Stimulated activated CD4-positive, alpha-beta T cell treated with anti-CD3 and anti-CD28 coated beads, Interleukin-2, amount 100 ng/mL, for 24 hours (primary cell): Measurements from ENCODE around the gene SPINK2.

Experiments used
- DNase-seq, 2 donors: peaks; one replicate each; pipeline ENCODE4 v3.0.0-alpha.2; 2020

The SPINK2 gene

DNA sequence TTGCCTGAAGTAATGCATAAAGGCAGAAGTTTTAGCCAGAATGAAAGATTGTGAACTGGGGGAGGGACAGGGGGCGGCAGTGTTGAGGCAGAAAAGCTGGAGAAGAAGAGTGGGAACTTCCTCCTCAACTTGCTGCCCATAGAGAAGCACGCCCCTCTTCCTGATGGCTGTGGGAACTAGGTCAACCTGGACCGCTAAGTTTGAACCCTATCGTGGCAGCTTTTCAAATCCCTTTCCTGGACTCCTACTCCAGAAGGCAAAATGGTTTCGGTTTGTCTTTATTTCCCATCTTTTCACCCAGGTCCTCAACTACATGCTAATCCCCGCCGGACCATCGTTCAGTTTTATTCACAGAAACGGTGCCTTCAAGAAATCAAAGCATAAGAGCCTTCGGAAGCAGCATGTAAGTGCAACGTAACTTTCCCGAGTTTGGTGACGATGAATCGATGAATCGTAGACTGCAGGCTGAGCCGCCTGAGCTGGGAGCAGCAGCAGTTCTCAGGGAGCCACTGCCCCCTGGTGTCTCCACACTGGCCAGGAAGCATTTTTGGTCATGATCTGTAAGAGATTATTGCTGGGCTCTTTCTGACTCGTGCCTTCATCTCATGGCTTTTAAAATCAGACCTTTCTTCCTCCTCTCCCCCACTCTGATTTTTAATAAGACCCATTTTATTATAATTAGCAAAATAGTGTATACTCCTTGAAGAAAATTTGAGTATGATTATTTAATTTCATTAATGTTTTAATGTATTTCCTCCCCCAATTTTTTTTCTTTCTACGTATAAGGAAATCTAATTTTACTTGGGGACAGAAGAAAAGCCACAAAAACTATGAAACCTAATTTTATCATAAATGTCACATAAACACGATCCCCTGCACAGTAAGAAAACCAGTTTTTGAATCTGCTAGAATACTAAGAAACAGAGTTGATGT, 21.4 kb downstream of the SPINK2 start:
- peak; percentile 85 to 87 for DNase-seq

GRCh38 chr4:56799161-56799759, 22.2 kb downstream of the SPINK2 start:
- no peak for DNase-seq

- no peak for DNase-seq
Measured at GRCh38 chr4:56796211-56796610, 25.3 kb downstream of the SPINK2 start.

DNA sequence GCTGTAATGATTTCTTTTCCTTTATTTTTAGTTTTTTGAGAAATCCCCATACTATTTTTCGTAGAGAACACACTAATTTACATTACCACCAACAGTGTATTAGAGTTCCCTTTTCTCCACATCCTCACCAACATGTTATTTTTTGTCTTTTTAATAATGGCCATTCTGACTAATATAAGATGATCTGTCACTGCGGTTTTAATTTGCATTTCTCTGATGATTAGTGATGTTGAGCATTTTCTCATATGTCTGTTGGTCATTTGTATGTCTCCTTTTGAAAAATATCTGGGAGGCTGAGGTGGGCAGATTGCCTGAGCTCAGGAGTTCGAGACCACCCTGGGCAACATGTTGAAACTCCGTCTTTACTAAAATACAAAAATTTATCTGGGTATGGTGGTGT, 30.2 kb downstream of the SPINK2 start:
- DNase-seq = no peak

DNA sequence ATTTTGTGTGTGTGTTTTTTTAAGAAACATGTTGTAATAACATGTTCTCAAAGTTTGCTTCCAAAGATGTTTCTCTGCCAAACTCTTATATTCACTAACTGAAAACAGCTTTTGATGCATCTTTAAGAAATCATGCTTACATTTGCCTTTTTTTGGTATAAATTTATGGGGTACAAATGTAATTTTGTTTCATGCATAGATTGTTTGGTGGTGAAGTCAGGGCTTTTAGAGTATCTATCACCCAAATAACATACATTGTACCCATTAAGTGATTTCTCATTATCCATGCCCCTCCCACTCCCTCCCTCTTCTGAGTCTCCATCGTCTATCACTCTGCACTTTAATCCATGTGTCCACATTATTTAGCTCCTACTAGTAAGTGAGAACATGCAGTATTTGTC, 30.8 kb downstream of the SPINK2 start:
- no peak for DNase-seq

GRCh38 chr4:56788081-56788480, 33.4 kb downstream of the SPINK2 start:
- DNase-seq = no peak

- no peak for DNase-seq
Measured at GRCh38 chr4:56787380-56787779, 34.1 kb downstream of the SPINK2 start.

DNA sequence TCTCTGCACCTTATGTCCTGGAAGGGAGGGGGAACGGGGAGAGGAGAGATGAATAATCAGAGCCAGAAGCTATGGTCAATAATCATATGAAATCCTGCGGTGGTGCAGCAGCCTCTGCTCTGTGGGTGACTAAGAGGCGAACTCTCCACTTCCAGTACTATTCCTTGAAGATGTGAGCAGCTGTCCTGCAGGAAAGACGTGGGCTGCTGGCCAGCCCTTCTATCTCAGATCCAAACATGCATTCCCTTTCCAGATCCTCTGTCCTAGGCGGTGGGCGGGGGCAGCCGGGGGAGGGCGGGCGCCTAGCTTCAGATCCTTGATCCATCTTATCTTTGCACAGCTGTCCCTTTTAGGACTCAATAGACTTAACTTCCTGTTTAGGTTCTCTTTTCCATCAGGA, 34.5 kb downstream of the SPINK2 start:
- DNase-seq = no peak

DNA sequence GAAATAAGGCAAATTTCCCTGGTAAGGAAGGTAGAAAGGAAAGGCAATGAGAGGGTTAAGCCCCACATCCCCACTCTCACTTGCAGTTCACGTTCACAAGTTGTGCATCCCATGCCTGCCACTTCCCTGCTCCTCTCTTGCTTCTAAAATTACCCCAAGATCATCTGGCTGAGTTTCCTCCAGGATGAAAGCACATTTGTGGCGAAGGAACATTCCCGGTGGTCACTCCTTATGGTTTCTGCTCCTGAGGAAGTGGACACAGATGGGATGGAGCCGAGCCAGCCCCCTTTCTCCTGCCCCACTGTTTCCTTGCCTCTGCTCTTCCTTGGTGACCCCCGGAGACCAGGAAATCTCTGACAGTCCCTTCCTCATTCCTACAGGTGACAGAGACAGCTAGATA, 37.5 kb downstream of the SPINK2 start:
- no peak for DNase-seq

DNA sequence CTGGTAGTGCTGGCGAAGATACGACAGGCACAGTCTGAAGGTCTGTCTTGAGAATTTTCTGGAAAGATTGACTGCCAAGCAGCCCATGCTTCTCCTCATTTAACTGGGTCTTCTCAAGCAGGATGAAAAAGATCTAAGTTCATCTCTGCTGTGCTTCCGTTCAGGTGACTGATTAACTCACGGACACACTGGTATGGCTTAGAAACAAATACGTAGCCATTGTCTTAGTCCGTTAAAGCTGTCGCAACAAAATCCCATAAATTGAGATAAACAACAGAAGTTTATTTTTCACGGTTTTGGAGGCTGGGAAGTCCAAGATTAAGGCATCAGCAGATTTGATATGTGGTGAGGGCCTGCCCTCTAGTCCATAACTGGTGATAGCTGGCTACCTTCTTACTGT, 39.5 kb downstream of the SPINK2 start:
- no peak for DNase-seq

- no peak for DNase-seq
Measured at GRCh38 chr4:56773346-56773745, 48.2 kb downstream of the SPINK2 start.

DNA sequence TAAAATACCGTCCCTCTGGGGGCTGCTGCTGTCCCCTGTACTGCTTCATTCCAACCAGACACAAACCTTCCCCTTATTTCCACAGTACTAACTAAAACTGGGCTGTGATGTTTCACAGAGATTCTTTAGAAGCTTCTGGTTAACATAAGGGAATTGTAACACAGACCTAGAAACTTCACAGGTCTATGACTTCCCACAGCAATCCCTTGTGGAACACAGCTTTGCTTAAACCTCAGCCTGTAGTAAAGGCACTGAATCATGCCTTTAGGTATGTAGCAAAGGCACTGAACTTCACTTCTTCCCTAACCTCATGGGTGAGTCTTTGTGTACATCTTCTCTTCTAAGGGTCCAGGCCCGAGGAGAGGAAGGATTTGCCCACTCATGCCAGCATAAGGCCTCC, 49.4 kb downstream of the SPINK2 start:
- no peak for DNase-seq

GRCh38 chr4:56768763-56769162, 52.7 kb downstream of the SPINK2 start:
- DNase-seq = peak in 1 of 2 donors; percentile 4

DNA sequence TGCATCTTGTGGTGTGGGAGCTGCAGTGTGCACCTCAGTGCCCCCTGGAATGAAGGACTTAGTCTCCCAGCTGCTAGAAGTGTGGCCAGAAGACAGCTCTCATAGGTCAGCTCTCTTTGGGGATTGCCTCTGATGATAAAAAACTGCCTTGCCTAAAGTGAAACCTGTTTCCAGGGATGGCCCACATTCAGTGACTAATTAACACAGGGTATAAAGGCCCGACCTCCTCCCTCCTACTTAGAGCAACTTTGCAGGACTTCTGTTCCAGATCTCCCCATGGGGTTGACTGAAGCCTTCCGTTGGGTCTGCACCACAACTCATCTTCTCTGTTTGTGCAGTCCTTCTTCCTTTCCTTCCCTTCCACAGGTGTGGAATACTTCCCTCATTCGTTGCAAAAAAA, 53.2 kb downstream of the SPINK2 start:
- no peak for DNase-seq

GRCh38 chr4:56767567-56767966, 53.9 kb downstream of the SPINK2 start:
- DNase-seq = no peak

GRCh38 chr4:56764775-56765174, 56.7 kb downstream of the SPINK2 start:
- DNase-seq = no peak

DNA sequence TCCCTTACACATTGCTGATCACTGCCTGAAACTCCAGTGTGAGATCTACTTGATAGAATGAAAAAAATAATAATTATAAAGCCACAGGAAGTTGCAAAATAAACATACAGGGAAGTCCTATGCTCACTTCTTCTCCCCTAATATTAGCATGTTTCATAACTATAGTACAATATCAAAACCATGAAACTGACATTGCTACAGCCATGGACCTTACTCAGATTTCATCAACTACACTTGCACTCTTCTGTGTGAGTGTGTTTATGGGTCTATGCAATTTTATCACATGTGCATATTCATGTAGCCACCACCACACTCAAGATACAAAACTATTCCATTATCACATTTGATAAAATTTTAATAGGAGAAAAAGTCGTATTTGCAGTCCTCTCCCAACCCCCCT, 57.3 kb downstream of the SPINK2 start:
- DNase-seq = no peak

DNA sequence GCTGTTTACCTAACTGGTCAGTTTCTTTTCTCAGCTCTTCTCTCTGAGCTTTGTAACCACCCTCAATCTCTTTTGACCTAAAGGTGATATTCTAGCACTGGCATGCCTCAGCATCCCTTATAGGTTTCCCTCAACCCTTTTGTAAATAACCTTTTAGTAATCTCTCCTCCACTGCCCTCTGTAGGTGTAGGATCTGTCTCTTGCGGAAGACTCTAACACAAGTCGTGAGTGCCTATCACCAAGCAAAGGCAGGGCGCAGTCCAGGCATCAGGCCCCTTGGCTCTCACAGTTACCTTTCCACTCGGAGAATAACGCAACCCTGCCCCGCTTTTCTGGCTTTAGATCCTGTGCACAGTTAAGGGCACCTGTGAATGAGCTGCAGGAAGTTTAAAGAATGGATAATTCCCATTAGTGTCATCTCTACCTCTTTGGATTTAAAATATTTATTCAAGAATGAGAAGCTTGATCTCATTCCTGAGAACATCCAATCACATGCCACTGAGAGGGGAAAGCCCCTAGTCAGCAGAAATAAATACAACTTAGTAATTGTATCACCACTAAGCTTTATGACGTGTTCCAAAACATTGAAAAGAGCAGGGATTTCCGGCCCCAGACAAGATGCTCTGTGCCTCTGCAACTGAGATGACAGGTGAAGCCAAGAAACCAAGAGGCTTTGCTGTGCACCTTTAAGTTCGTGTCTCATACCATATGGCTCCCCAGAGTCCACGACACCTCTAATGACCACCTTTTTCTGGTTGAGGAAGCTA, 58.8 kb downstream of the SPINK2 start:
- DNase-seq = peak in 1 of 2 donors; percentile 26

GRCh38 chr4:56760183-56760582, 61.3 kb downstream of the SPINK2 start:
- no peak for DNase-seq
